ENCODE data around the gene HDLBP.

GRCh38 chr2:241323778-241324177, 8.3 kb upstream of the HDLBP start:
- TF ChIP-seq CTCF (IDR thresholded peaks at IDR 0.05 in 4 of 5, conservative IDR thresholded peaks at IDR 0.05 in 1 of 5) (no peak), POLR2A (IDR thresholded peaks at IDR 0.05) (no peak)

Measured in gastrocnemius medialis (tissue), 4 donors.